HG03520 (cell line): Measurements from ENCODE around the gene BMAL1.

Experiments
- ATAC-seq: cut with Tn5 transposase; IDR thresholded peaks from one replicate; pipeline ENCODE4 v1.9.1; 2021; ENCODE audit warnings: mild to moderate bottlenecking, moderate library complexity; ENCODE audit not compliant: unreplicated experiment

Gene BMAL1

DNA sequence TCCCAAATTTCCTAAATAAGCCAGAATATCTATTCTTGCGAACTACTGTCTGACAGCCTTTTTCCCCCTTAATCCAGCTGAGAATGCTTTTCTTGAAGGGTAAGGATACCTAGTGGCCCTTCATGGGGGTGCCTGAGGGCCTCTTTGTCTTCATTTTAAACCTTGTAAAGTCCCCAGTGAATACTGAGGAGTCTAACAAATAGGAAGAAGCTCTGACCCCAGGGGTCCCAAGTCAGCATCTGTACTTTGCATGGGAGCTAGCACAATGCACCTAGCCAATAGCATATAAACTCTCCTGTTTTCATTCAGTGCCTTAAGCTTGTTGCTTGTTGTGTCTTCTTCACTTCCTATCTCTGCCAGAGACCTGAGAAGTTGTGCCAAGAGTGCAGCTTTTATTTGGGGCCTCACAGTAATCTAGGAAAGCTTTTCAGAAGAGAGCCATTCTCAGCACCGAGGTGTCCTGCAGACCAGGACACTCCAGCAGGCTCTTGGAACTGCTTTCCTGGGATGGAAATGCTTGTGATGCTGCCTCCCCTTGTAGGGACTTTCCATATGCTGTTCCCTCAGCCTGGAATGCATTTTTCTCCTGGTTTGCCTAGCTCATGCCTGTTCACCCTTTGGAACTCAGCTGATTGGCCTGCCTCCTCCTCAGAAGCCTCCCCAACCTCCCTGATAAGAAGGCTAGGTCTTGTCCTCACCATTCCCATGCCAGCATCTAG is 37.2 kb downstream of the BMAL1 start:
- ATAC-seq: no peak

- ATAC-seq: no peak
Measured at GRCh38 chr11:13315517-13316432, 38.2 kb downstream of the BMAL1 start.

DNA sequence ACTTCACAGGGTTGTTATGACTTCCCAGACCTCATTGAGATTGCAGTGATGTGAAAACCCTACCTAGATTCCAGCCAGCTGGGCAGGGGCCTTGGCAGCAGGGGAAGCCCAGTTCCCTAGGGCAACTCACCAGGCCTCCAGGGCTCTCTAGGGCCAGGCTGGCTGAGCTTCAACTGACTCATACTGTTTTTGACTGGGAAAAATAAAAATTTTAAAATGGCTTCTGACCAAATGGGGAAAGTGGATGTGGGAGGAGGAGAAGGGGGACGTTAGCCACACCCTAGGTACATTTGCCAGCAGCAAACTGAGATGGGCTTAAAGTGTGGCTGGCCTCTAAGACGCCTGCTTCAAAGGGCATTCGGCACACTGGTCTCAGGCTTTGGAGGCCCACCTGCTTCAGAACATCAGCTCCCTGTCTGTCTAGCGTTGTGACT is 39.0 kb downstream of the BMAL1 start:
- no peak for ATAC-seq

GRCh38 chr11:13317293-13318080 is 39.9 kb downstream of the BMAL1 start:
- ATAC-seq: no peak

GRCh38 chr11:13318498-13319295 is 41.1 kb downstream of the BMAL1 start:
- peak; percentile 84 for ATAC-seq

DNA sequence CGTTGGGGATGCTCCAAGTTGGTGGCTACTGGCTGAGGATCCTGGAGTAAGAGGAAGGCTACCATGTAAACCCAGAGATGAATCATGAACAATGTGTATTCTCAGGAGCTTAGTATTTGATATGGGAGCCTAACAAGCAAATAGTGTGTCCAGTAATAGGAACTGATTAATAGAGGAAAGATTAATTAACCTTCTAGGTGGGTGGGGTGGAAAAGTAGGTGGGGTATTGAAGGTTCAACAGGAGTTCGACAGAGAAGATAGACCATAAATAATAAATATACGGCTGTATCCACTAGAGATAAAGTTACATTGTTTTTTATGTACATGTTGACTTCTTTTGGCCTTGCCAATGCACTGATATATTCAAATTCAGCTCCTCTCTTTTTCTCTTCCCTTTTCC is 43.1 kb downstream of the BMAL1 start:
- ATAC-seq: no peak

DNA sequence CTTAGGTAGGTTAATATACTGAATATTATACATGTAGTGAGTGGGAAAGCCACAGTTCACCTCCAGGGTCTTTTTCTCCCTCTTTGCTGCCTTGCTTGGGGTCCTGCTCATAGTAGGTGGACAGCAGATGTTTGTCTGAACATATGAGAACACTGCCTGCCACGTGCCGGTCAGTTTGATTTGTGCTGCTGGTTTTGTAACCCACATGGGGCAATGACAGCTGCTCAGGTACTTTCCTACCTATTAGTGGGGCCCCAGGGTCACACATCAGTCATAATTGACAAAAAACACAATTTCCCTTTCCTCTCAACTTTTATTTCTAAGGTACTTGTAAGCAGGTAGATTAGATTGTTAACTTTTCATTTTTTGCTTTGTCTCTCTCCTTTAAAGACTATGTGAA is 43.8 kb downstream of the BMAL1 start:
- no peak for ATAC-seq

- ATAC-seq: no peak
Measured at GRCh38 chr11:13324141-13324540, 46.6 kb downstream of the BMAL1 start.

DNA sequence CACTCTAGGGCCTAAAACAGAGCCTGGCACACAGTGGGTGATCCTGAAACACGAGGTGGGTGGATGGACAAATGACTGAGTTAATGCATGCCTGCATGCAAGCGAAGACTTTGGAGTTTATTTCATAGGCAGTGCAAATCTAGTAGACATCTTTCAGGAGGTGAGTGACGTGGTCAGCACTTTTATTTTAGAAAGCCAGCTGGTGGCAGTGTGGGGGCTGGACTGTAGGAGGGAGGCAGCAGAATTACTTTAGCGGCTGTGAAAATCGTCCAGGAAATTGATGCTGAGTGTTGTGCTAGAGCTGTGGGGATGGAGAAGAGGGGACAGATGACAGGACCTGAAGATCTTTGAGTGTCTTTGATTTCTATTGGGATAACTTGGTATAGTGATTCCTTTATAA is 47.1 kb downstream of the BMAL1 start:
- ATAC-seq: no peak

GRCh38 chr11:13327421-13327820 is 49.8 kb downstream of the BMAL1 start:
- no peak for ATAC-seq

DNA sequence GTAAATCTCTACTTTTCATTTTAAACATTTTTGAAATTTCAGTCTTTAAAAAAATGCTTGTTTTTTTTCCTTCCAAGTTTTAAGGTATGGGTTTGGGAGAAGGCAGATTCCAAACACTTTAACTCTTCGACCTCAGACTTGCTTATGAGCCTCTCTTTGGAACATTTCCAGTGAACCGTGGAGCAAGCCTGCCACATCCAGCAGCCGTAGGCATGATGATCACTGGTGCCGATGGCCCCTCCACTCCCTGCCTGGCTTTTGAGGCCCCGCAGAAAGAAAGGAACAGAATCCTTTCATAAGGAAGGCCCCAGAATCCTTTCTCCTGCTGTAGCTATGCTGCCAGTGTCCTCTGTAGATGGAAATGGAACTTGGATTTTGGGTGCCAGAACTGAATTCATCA is 50.7 kb downstream of the BMAL1 start:
- ATAC-seq: no peak

DNA sequence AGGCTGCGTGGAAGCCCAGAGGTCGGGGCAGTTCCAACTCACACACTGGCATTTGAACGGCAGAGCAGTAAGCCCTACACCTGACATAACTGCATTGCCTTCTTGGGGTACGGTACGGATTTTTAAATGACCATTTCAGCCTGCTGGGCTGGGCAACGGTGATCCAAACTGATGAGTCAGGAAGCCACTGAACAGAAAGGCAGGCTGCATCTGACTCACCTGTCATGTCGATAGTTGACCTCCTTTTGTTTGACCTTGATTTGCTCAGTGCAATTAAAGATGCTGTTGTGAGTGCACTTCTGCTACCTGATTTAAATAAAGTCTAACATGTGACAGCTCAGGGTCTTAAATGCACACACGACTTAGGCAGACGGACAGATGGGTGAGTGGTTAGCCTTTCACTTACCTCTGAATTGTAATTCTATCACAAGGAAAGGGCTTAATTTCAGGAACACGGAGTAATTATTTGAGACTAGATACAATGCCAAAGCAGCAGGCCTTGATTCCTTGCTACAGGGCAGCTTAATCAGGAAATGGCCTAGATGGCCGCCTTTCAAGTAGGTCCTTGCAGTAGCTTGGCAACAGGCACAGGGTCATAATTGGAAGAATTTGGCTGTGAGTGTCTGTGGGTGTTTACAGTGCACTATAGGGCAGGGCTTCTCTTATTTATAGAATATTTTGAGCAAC is 52.2 kb downstream of the BMAL1 start:
- no peak for ATAC-seq

DNA sequence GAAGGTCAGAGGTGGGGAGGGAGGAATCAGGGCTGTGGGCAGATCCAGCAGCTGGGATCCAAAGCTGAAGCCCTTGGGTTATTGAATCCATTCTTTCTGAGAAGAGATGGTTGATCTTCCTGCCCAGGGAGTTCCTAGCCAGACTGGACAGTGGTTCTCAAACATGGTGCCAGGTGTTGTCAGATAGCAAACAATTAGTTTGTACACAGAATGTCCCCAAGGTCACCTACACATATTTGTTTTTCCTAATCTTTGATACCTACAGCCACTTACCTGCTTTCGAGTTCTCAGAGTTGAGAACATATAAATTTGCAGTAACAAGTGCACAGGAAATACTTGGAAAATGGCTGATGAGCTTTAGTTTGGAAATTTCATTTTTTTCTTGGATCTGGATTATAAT is 54.5 kb downstream of the BMAL1 start:
- ATAC-seq: no peak

DNA sequence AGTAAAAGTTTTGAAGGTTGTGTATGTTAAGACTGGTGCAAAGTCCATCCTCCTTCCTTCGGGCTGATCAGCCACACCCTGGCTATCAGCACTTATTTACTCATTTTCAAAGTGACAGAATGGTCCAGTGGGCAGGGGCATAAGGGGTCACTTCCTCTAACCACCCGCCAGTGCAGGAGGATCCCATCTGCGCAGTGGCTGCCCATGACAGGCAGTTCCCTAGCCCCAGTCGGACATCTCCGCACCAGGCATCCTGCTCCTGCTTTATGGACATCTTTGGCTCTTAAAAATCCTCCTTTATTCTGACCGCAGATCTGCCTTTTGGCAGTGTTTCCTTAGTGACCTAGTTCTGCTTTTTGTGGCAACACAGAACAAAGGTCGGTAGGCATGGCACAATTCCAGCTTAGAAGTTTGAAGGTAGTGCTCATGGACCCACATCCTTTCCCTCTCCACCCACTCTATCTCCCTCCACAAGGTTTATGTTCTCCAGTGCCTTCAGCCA is 55.9 kb downstream of the BMAL1 start:
- no peak for ATAC-seq

- no peak for ATAC-seq
Measured at GRCh38 chr11:13334034-13334786, 56.6 kb downstream of the BMAL1 start.

DNA sequence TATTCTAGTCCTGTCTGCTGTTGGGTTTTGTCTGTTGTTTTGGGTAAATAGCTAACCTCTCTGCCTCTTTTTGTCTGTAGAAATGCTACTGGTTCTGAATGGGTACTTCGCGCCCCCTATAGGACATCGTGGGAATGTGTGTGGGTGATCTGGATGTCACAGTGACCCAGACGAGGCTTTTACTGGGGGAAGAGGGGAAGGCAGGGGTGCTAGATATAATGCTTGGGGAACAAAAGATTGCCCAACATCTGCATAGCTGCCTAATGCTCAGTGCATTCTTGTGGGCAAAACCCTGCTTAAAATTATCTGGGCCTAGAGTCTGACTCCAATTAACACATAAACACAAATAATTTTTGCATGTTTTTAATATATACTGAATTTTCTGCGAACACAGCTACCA is 57.7 kb downstream of the BMAL1 start:
- ATAC-seq: peak; percentile 56

DNA sequence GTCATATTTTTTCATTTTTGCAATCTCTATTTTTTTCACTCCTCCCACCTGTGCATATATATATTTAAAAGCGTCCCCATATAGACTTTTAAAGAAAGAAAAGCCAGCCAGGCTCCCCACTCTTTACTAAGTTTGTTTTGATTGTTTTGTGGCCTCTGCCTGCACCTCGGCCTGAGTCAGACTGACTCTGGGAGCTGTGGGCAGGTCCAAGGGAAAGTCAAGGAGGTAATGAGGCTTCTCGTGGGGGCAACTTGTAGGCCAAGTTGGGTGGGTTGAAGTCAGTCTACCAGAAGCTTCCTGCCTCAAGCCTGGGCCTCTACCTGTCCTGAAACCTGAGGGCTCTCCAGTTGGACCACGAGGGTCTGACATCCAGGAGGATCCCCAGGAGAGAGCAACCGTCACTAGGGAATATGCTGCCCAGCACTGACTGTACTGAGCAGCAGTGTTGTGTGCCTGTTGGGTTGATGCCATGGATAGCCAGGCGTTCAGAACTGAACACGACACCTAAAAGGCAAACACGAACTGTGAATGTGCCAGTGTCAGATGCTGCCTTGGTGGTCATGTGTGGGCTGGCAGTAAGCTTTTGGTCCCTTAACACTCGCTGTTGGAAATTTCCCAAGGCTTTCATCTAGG is 58.8 kb downstream of the BMAL1 start:
- ATAC-seq: no peak

DNA sequence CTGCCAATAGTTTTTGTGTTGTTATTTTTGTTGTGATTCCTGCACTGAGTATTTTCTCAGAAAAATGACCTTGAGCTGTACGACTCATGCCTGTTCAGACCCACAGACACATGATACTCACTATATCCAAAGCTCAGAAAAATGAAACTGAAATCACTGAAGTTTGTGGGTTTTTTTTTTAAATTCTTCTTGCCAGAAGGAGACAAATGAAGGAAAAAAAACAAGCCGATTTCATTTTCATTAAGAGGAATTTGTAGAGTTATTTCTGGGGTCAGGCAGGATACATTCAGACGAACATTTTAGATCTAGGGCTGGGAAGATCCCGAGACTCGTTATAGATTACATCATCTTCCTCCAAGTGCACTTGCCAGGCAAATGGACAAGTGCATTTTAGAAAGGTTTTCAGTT is 60.4 kb downstream of the BMAL1 start:
- ATAC-seq: no peak
